SK-N-MC (cell line): ENCODE data around the gene ITIH4.

ENCODE experiments used
- DNase-seq: peaks from one replicate; pipeline ENCODE4 v3.0.0-alpha.2; 2011; ENCODE audit warnings: low read depth, low spot score
- H3K27ac ChIP-seq: fragments of 200-600 bp; sonication (generic); 2 replicates; pipeline ENCODE4 v1.5.1; 2016; ENCODE audit warnings: mixed run types
- H3K36me3 ChIP-seq: fragments of 200-600 bp; sonication (generic); 2 replicates; pipeline ENCODE4 v1.6.1; 2017; ENCODE audit warnings: antibody characterized with exemption, low read length, mixed read lengths; ENCODE audit not compliant: insufficient read depth
- H3K4me3 ChIP-seq: fragments of 200-600 bp; sonication (generic); 2 replicates; pipeline ENCODE4 v1.5.1; 2016
- H3K9ac ChIP-seq: fragments of 200-600 bp; sonication (generic); 2 replicates; pipeline ENCODE4 v1.8.0; 2017; ENCODE audit warnings: mixed run types, mixed read lengths; ENCODE audit not compliant: insufficient read length
- H3K9me3 ChIP-seq: fragments of 200-600 bp; sonication (generic); 2 replicates; pipeline ENCODE4 v1.6.1; 2017; ENCODE audit warnings: low read depth, mild to moderate bottlenecking, antibody characterized with exemption, low read length, moderate library complexity, mixed read lengths
- EZH2 ChIP-seq: fragments of 200-600 bp; sonication (generic); IDR thresholded peaks from one replicate; pipeline ENCODE4 v1.6.1; 2017; ENCODE audit warnings: antibody characterized with exemption
- FOXP2 ChIP-seq: optimal IDR thresholded peaks from 2 replicates; pipeline ENCODE3; 2011; ENCODE audit warnings: mild to moderate bottlenecking, moderate library complexity; ENCODE audit not compliant: insufficient read depth; ENCODE audit errors: extremely low read length, control extremely low read depth
- POLR2AphosphoS5 ChIP-seq: IDR thresholded peaks from 2 replicates; pipeline ENCODE4 v1.6.1; 2012; ENCODE audit warnings: mild to moderate bottlenecking, low read depth, low read length, borderline replicate concordance

Gene ITIH4

GRCh38 chr3:52788890-52789745 is 41.4 kb downstream of the ITIH4 start:
- Histone ChIP-seq H3K9ac (no peak overlapping the region), H3K4me3 (no peak overlapping the region), H3K36me3 (no peaks in the 10 kb centered on the region), H3K9me3 (no peaks in the 10 kb centered on the region), H3K27ac (no peak overlapping the region)
- no peak for TF ChIP-seq POLR2AphosphoS5
- TF ChIP-seq FOXP2 = no peak
- no peak for TF ChIP-seq EZH2
- DNase-seq = no peak

DNA sequence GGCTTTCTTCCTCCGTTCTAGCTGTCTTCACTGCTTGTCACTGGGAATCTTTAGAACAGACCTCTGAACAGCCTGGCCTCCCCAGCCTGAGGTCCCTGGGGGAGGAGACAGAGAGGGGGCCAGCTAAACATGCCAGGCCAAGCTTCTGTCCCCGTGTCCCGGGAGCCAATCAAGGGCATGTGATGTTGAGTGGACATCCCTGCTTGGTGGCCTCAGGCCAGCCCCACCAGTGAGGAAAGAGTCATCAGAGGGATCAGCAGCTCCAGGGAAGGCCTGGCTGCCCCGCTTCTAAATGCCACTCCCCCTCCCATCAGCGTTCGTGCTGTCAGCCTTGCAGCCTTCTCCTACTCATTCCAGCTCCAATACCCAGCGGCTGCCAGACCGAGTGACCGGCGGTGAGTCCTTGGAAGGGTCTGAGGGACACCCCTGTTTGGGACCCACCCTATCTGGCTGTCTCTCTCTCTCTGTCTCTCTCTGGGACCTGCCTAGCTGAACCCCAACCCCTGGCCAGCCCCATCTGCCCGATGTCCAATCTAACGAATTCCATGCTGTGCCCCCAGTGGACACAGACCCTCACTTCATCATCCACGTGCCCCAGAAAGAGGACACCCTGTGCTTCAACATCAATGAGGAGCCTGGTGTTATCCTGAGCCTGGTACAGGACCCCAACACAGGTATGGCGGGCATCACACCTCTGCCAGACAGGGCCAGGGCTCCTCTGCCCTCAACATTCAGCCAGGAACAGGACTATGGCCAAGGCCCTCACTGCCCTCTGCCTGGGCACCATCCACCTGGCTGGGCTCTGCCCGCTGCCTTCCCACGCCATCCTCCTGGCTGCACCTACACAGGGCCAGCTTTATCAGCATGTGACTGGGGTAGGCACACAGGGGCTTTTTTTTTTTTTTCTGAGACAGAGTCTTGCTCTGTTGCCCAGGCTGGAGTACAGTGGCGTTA is 42.5 kb downstream of the ITIH4 start:
- H3K9ac ChIP-seq = no peak overlapping the region

DNA sequence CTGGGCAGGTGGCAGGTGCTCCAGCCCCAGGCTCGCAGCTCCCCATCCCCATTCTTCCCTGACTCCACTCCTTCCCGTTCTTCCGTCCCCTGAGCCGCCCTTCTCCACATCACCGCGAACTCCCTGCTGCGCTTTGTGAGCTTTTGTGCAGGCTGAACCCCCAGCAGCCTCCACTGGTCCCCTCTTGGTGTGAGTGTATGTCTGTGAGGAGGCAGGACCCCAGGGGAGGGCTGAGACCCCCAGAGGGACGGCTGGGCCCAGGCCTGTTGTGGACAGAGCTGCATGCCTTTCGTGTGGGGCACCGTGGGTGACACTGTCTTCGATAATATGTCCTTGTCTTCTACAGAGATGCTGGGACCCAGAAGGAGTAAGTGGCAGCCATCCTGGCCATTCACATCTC is 43.2 kb downstream of the ITIH4 start:
- H3K36me3 ChIP-seq = no peaks in the 10 kb centered on the region
- H3K9ac ChIP-seq = no peak overlapping the region
- TF ChIP-seq EZH2 = no peak
- no peak for TF ChIP-seq POLR2AphosphoS5
- TF ChIP-seq FOXP2 = no peak
- no peak overlapping the region for H3K27ac ChIP-seq
- H3K9me3 ChIP-seq = no peaks in the 10 kb centered on the region
- H3K4me3 ChIP-seq = no peak overlapping the region
- DNase-seq = no peak

More for the DNA sequence above, 42.5 kb downstream of the ITIH4 start:
- H3K27ac ChIP-seq = no peak overlapping the region
- H3K36me3 ChIP-seq = no peaks in the 10 kb centered on the region
- no peaks in the 10 kb centered on the region for H3K9me3 ChIP-seq
- no peak for DNase-seq
- TF ChIP-seq POLR2AphosphoS5 (no peak), EZH2 (no peak), FOXP2 (no peak)
- H3K4me3 ChIP-seq = no peak overlapping the region

- Histone ChIP-seq H3K36me3 (no peaks in the 10 kb centered on the region), H3K9ac (no peak overlapping the region), H3K27ac (no peak overlapping the region), H3K4me3 (no peak overlapping the region), H3K9me3 (no peaks in the 10 kb centered on the region)
- no peak for TF ChIP-seq FOXP2
- no peak for TF ChIP-seq POLR2AphosphoS5
- no peak for TF ChIP-seq EZH2
- DNase-seq = no peak
Observed at GRCh38 chr3:52786330-52787215, 43.9 kb downstream of the ITIH4 start.

GRCh38 chr3:52784931-52785590 is 45.4 kb downstream of the ITIH4 start:
- Histone ChIP-seq H3K4me3 (no peak overlapping the region), H3K9me3 (no peaks in the 10 kb centered on the region), H3K36me3 (no peaks in the 10 kb centered on the region), H3K9ac (no peak overlapping the region), H3K27ac (no peak overlapping the region)
- TF ChIP-seq POLR2AphosphoS5 = no peak
- no peak for TF ChIP-seq EZH2
- TF ChIP-seq FOXP2 = no peak
- DNase-seq = no peak

GRCh38 chr3:52784021-52784621 is 46.4 kb downstream of the ITIH4 start:
- Histone ChIP-seq H3K9ac (no peak overlapping the region), H3K36me3 (no peaks in the 10 kb centered on the region), H3K9me3 (no peaks in the 10 kb centered on the region), H3K4me3 (no peak overlapping the region), H3K27ac (no peak overlapping the region)
- no peak for DNase-seq
- no peak for TF ChIP-seq FOXP2
- no peak for TF ChIP-seq EZH2
- TF ChIP-seq POLR2AphosphoS5 = no peak

GRCh38 chr3:52783211-52783555 is 47.3 kb downstream of the ITIH4 start:
- H3K36me3 ChIP-seq = no peaks in the 10 kb centered on the region
- H3K4me3 ChIP-seq = no peak overlapping the region
- DNase-seq = no peak

More at GRCh38 chr3:52783211-52783555, 47.3 kb downstream of the ITIH4 start:
- Histone ChIP-seq H3K27ac (no peak overlapping the region), H3K9ac (no peak overlapping the region), H3K9me3 (no peaks in the 10 kb centered on the region)
- TF ChIP-seq FOXP2 (no peak), EZH2 (no peak), POLR2AphosphoS5 (no peak)
